ENCODE results near the gene SLC25A25. TPM values are rescaled to one million over a fixed set of nuclear protein-coding genes. Genes with fewer than 3 reads are reported as not detected.

Gene SLC25A25
- total and polyA plus RNA-seq, 10 of the 15 experiments (the other 5 are each of a cell fraction or from before 2014, with no cell fraction given) = 0.04 to 17.1 (median 12.4) TPM; not detected in 1

GRCh38 chr9:128124873-128125579 is 57.0 kb downstream of the SLC25A25 start (continued):
- 0 out of 4 replicates have a peak, but pooled peaks of 1 of the 2 experiments have one; percentile 35 for TF ChIP-seq EP300 (IDR thresholded peaks at IDR 0.05; ENCODE audit: borderline replicate concordance in 1 of 2, control insufficient read depth in 1 of 2, low read depth in 2 of 2, low read length in 2 of 2)
- no peak for TF ChIP-seq HSF1 (IDR thresholded peaks at IDR 0.05; ENCODE audit: low read depth, low read length)
- no peak for TF ChIP-seq MEF2B (IDR thresholded peaks at IDR 0.05; ENCODE audit: partially characterized antibody, poor library complexity, severe bottlenecking)
- TF ChIP-seq HCFC1 (IDR thresholded peaks at IDR 0.05; ENCODE audit: low read length) = no peak
- no peak for TF ChIP-seq E2F8 (IDR thresholded peaks at IDR 0.05; ENCODE audit: low read depth, partially characterized antibody)
- TF ChIP-seq RELA (IDR thresholded peaks at IDR 0.05; ENCODE audit: borderline replicate concordance, partially characterized antibody) = no peak
- no peak for TF ChIP-seq NR2C2 (IDR thresholded peaks at IDR 0.05; ENCODE audit: borderline replicate concordance, control insufficient read depth, insufficient read length, low read depth)
- no peak for TF ChIP-seq CREB1 (IDR thresholded peaks at IDR 0.05; ENCODE audit: low read depth)
- TF ChIP-seq HDAC2 (IDR thresholded peaks at IDR 0.05) = no peak
- no peak for TF ChIP-seq RUNX3 (IDR thresholded peaks at IDR 0.05; ENCODE audit: low read length)
- TF ChIP-seq RBBP5 (conservative IDR thresholded peaks at IDR 0.05) = no peak
- no peak for TF ChIP-seq ZBTB11 (CRISPR knock-in tag; IDR thresholded peaks at IDR 0.05)
- TF ChIP-seq BACH1 (IDR thresholded peaks at IDR 0.05; ENCODE audit: borderline replicate concordance) = no peak
- TF ChIP-seq GATAD2B (conservative IDR thresholded peaks at IDR 0.05; ENCODE audit: low read depth) = no peak; the same call in 1 of the 2 replicates
- no peak for TF ChIP-seq MYC (IDR thresholded peaks at IDR 0.05; ENCODE audit: insufficient read depth, insufficient read length, insufficient replicate concordance, low read length, severe bottlenecking)
- TF ChIP-seq EED (IDR thresholded peaks at IDR 0.05; ENCODE audit: low read depth) = peak; percentile 24; the same call in 1 of the 2 replicates
- no peak for TF ChIP-seq HDGF (IDR thresholded peaks at IDR 0.05)
- TF ChIP-seq STAT3 (IDR thresholded peaks at IDR 0.05; ENCODE audit: low read depth, low read length) = no peak
- no peak for TF ChIP-seq JUNB (IDR thresholded peaks at IDR 0.05)

Data from GM12878 (cell line).